Bronchus fibroblast of lung (primary cell): ENCODE data around the gene NAA25. TPM values are rescaled to one million over a fixed set of nuclear protein-coding genes. Genes with fewer than 3 reads are reported as not detected.

Experiments
- total RNA-seq: library from RNA; depleted of rRNA; stranded (reverse); fragments of >200 nt; gene quantifications from 2 replicates; pipeline ENCODE4 v1.2.3, GENCODE V29; 2015

The NAA25 gene
- 8.6 and 9.6 TPM in 2 replicates for total RNA-seq

GRCh38 chr12:112108202-112109079 lies at the start of gene NAA25:
Gene NAA25 (minus strand): TSS chr12:112108783. CDS start chr12:112108773, 10 bp downstream.

GRCh38 chr12:112125250-112125999 lies 16.8 kb upstream of the NAA25 start, which contains the start of gene TRAFD1:
Gene TRAFD1 (plus strand): TSS chr12:112125560. CDS start chr12:112130523, 4,963 bp downstream.

GRCh38 chr12:112012775-112013600 lies 95.6 kb downstream of the NAA25 start, which contains the start of the genes ERP29 and TMEM116:
Gene ERP29 (plus strand): TSS chr12:112013426. CDS start chr12:112013466, 40 bp downstream.
Gene TMEM116 (minus strand): TSS chr12:112013165. CDS start chr12:112005270, 7,895 bp downstream.

Other genes with a start within 250 kb of the NAA25 start
- gene TMEM116, start 95.6 kb downstream of the NAA25 start, total RNA-seq, result 5.9 and 6.8 TPM in 2 replicates
- 68.7 and 77.2 TPM in 2 replicates for gene ERP29, start 95.4 kb downstream of the NAA25 start, total RNA-seq
- gene TRAFD1, start 16.8 kb upstream of the NAA25 start, total RNA-seq, result 35.4 and 37.7 TPM in 2 replicates